Upper lobe of right lung (tissue), 1 donor: Measurements from ENCODE around the gene TAS2R4. TPM values are rescaled to one million over a fixed set of nuclear protein-coding genes. Genes with fewer than 3 reads are reported as not detected.
"Not testable (repeated sequence)": the region's sequence is repeated elsewhere in the genome, so short reads cannot be mapped to it uniquely, and the experiment has no call there.

Experiments used
- ATAC-seq: fragments of 200-7000 bp; cut with Tn5 transposase; one replicate; pipeline ENCODE4 v1.9.1; 2020; ENCODE audit warnings: mild to moderate bottlenecking, moderate library complexity
- DNase-seq: peaks from one replicate; pipeline ENCODE4 v3.0.0-alpha.2; 2020
- H3K27ac ChIP-seq: fragments of 200-600 bp; one replicate; pipeline ENCODE4 v1.8.0; 2022
- H3K27me3 ChIP-seq: fragments of 200-600 bp; one replicate; pipeline ENCODE4 v1.8.0; 2022; ENCODE audit warnings: mild to moderate bottlenecking
- H3K36me3 ChIP-seq: fragments of 200-600 bp; one replicate; pipeline ENCODE4 v1.8.0; 2022
- H3K4me1 ChIP-seq: fragments of 200-600 bp; one replicate; pipeline ENCODE4 v1.8.0; 2022
- H3K4me3 ChIP-seq: fragments of 200-600 bp; one replicate; pipeline ENCODE4 v1.8.0; 2022; ENCODE audit warnings: mild to moderate bottlenecking
- H3K9me3 ChIP-seq: fragments of 200-600 bp; one replicate; pipeline ENCODE4 v1.8.0; 2022
- CTCF ChIP-seq: fragments of 200-600 bp; IDR thresholded peaks from one replicate; pipeline ENCODE4 v1.8.0; 2022; ENCODE audit warnings: antibody characterized with exemption
- intact Hi-C: fragments of 100-400 bp; cut with DNase I; formaldehyde crosslinking; loops from one replicate; pipeline ENCODE4 v1.11.0; 2022
- total RNA-seq: library from RNA; stranded (reverse); fragmentation: NEBNext Ultra II Directional; extraction: Animal tissue kit (Norgen Biotek cat#: 25700); gene quantifications from one replicate; pipeline ENCODE4 v1.2.1, GENCODE V29; 2021
- donor health status: DM: no; HTN: yes; CAD: no; lungs with severe emphysema.

The TAS2R4 gene
- total RNA-seq, 1 donor from 2014 or later, result 2.2 TPM

DNA sequence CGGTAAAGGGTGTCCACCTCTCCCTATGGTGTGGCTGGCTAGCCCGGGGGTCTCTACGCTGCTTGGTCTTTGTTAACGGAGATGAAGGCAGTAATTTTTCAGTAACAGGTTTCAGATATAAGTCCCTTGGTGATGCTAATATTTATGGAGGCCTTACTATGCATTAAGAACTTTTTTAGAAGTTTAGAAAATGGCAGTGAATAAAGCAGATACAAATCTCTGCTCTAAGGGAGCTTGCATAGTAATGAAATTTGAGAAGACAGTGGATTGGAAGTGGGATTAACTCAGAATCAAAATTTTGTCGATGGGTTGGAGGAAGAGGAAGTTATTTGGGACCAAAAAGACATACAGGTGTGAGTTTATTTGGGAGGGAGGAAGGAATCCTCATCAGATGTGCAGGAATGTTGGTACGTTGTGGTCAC lies 37.9 kb upstream of the TAS2R4 start:
- peak overlapping the region; percentile 90 for H3K27ac ChIP-seq

DNA sequence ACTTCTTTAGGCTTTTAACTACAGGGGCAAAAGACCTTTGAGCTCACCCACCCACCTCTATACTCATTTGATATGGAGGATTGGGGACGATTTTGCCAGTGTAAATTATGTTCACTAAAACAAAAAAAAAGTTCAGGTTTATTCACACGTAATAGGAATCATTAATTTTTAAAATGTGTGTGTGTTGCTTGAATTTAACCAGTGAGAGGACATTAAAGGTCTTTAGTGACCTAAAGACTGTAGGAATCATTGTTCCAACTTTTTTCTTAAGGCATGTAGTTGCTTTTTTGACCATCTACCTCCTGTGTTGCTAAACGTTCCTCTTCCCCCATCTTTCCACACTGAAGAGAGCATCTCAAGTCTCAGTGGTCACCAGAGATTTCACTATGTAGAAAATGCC lies 37.2 kb upstream of the TAS2R4 start:
- H3K9me3 ChIP-seq, result no peaks in the 10 kb centered on the region
- H3K36me3 ChIP-seq, result peaks cover 46% of the 10 kb centered on the region
- TF ChIP-seq CTCF, result no peak
- no peak overlapping the region for H3K27ac ChIP-seq
- intact Hi-C loops, result no loop called here
- H3K4me1 ChIP-seq, result peaks cover 20% of the 10 kb centered on the region
- H3K4me3 ChIP-seq, result peak overlapping the region; percentile 58
- DNase-seq, result no peak
- no peaks in the 10 kb centered on the region for H3K27me3 ChIP-seq
- ATAC-seq, result no peak

More for the DNA sequence above, 37.9 kb upstream of the TAS2R4 start:
- Histone ChIP-seq H3K9me3 (no peaks in the 10 kb centered on the region), H3K4me3 (peak overlapping the region; percentile 58), H3K27me3 (no peaks in the 10 kb centered on the region), H3K36me3 (peaks cover 40% of the 10 kb centered on the region), H3K4me1 (peaks cover 20% of the 10 kb centered on the region)
- ATAC-seq (no peak), DNase-seq (no peak)
- intact Hi-C loops, result no loop called here
- TF ChIP-seq CTCF, result no peak

GRCh38 chr7:141742229-141742628 lies 34.2 kb upstream of the TAS2R4 start:
- TF ChIP-seq CTCF, result no peak
- intact Hi-C loops, result no loop called here
- Histone ChIP-seq H3K4me1 (peaks cover 17% of the 10 kb centered on the region), H3K9me3 (no peaks in the 10 kb centered on the region), H3K4me3 (no peak overlapping the region), H3K27me3 (no peaks in the 10 kb centered on the region), H3K36me3 (peaks cover 76% of the 10 kb centered on the region), H3K27ac (no peak overlapping the region)
- DNase-seq, result no peak
- ATAC-seq, result no peak

GRCh38 chr7:141744131-141744530 lies 32.3 kb upstream of the TAS2R4 start:
- Histone ChIP-seq H3K9me3 (no peaks in the 10 kb centered on the region), H3K4me1 (peaks cover 10% of the 10 kb centered on the region), H3K4me3 (no peak overlapping the region), H3K36me3 (peaks cover 95% of the 10 kb centered on the region), H3K27me3 (no peaks in the 10 kb centered on the region), H3K27ac (no peak overlapping the region)
- DNase-seq (no peak), ATAC-seq (no peak)
- TF ChIP-seq CTCF, result no peak
- intact Hi-C loops, result no loop called here

- Histone ChIP-seq H3K4me3 (no peak overlapping the region), H3K4me1 (no peaks in the 10 kb centered on the region), H3K9me3 (peaks cover 20% of the 10 kb centered on the region), H3K27me3 (no peaks in the 10 kb centered on the region), H3K27ac (no peak overlapping the region), H3K36me3 (peaks cover 100% of the 10 kb centered on the region)
- no peak for TF ChIP-seq CTCF
- no peak for DNase-seq
- intact Hi-C loops, result no loop called here
- ATAC-seq, result no peak
These were observed 28.1 kb upstream of the TAS2R4 start for GRCh38 chr7:141748396-141748795.

- H3K27ac ChIP-seq, H3K4me1 ChIP-seq, H3K4me3 ChIP-seq, ATAC-seq, DNase-seq, intact Hi-C loops, H3K27me3 ChIP-seq: not testable (repeated sequence)
- H3K9me3 ChIP-seq, result peaks cover 20% of the 10 kb centered on the region
- peaks cover 84% of the 10 kb centered on the region for H3K36me3 ChIP-seq
These were observed 24.6 kb upstream of the TAS2R4 start for GRCh38 chr7:141751904-141752303.
